DMS53 treated with DMSO at 0.1 percent for 48 hours (cell line): Measurements from ENCODE around the gene RNASE13.
A peak's percentile ranks its signal among the peaks of the same experiment; 100 is the strongest.

ENCODE experiments used
- DNase-seq: peaks from one replicate; lab custom pipeline; 2025; ENCODE audit not compliant: unreplicated experiment; lab: John Stamatoyannopoulos, UW

The RNASE13 gene

GRCh38 chr14:21066882-21067502 is 32.4 kb upstream of the RNASE13 start:
- DNase-seq: peak; percentile 32

GRCh38 chr14:21063479-21063878 is 28.9 kb upstream of the RNASE13 start:
- DNase-seq: no peak

- no peak for DNase-seq
Measured at GRCh38 chr14:21061347-21061668, 26.7 kb upstream of the RNASE13 start.

GRCh38 chr14:21060614-21061346 is 26.2 kb upstream of the RNASE13 start:
- no peak for DNase-seq

GRCh38 chr14:21059842-21060613 is 25.4 kb upstream of the RNASE13 start:
- no peak for DNase-seq

GRCh38 chr14:21058903-21059302 is 24.3 kb upstream of the RNASE13 start:
- DNase-seq: no peak

- no peak for DNase-seq
Measured at GRCh38 chr14:21057803-21058675, 23.4 kb upstream of the RNASE13 start, which contains the start of gene RNASE8. RNASE8 (plus strand) TSS chr14:21057822; CDS start chr14:21057893, 71 bp downstream.

GRCh38 chr14:21056520-21057163 is 22.0 kb upstream of the RNASE13 start:
- DNase-seq: no peak

GRCh38 chr14:21055432-21056117 is 21.0 kb upstream of the RNASE13 start:
- no peak for DNase-seq

GRCh38 chr14:21054768-21055145 is 20.1 kb upstream of the RNASE13 start:
- DNase-seq: no peak

- no peak for DNase-seq
Measured at GRCh38 chr14:21054123-21054767, 19.6 kb upstream of the RNASE13 start.

GRCh38 chr14:21053184-21054122 is 18.8 kb upstream of the RNASE13 start:
- no peak for DNase-seq

- DNase-seq: no peak
Measured at GRCh38 chr14:21050597-21050996, 16.0 kb upstream of the RNASE13 start.

- DNase-seq: no peak
Measured at GRCh38 chr14:21049271-21049673, 14.7 kb upstream of the RNASE13 start.

GRCh38 chr14:21048638-21049037 is 14.0 kb upstream of the RNASE13 start:
- no peak for DNase-seq

- DNase-seq: no peak
Measured at GRCh38 chr14:21047378-21047781, 12.8 kb upstream of the RNASE13 start.

GRCh38 chr14:21043974-21044618 is 9.5 kb upstream of the RNASE13 start:
- DNase-seq: no peak

- DNase-seq: no peak
Measured at GRCh38 chr14:21043387-21043973, 8.9 kb upstream of the RNASE13 start.
